MM.1S (cell line): ENCODE results near the gene MPO.

ENCODE experiments used
- DNase-seq: peaks from one replicate; pipeline ENCODE4 v3.0.0-alpha.2; 2015
- H2AFZ ChIP-seq: fragments of 300-600 bp; sonication (generic); 2 replicates; pipeline ENCODE4 v1.6.0; 2016; ENCODE audit warnings: antibody characterized with exemption, low read length
- H3F3A ChIP-seq: fragments of 300-600 bp; sonication (generic); 2 replicates; pipeline ENCODE4 v1.6.1; 2016; ENCODE audit warnings: mild to moderate bottlenecking, antibody characterized with exemption, low read length, moderate library complexity, mixed read lengths; ENCODE audit not compliant: insufficient read depth
- H3K27ac ChIP-seq: fragments of 300-600 bp; sonication (generic); 2 replicates; pipeline ENCODE4 v1.5.1; 2016; ENCODE audit warnings: mild to moderate bottlenecking, low read length
- H3K27me3 ChIP-seq: fragments of 300-600 bp; sonication (generic); replicated peaks from 2 replicates; pipeline ENCODE4 v1.6.0; 2016; ENCODE audit warnings: low read length; ENCODE audit not compliant: insufficient read depth
- H3K36me3 ChIP-seq: fragments of 300-600 bp; sonication (generic); replicated peaks from 2 replicates; pipeline ENCODE4 v1.6.1; 2016; ENCODE audit warnings: mild to moderate bottlenecking, low read length, mixed read lengths; ENCODE audit not compliant: insufficient read depth
- H3K4me1 ChIP-seq: fragments of 300-600 bp; sonication (generic); 2 replicates; pipeline ENCODE4 v1.6.1; 2016; ENCODE audit warnings: low read length, mixed read lengths
- H3K4me2 ChIP-seq: fragments of 300-600 bp; sonication (generic); 2 replicates; pipeline ENCODE4 v1.6.0; 2016; ENCODE audit warnings: low read depth, low read length
- H3K4me3 ChIP-seq: fragments of 300-600 bp; sonication (generic); 2 replicates; pipeline ENCODE4 v1.5.1; 2016; ENCODE audit warnings: low read length, mixed read lengths
- H3K79me2 ChIP-seq: fragments of 300-600 bp; sonication (generic); 2 replicates; pipeline ENCODE4 v1.6.1; 2016; ENCODE audit warnings: mixed run types, low read length, mixed read lengths
- H3K9ac ChIP-seq: fragments of 300-600 bp; sonication (generic); 2 replicates; pipeline ENCODE4 v1.6.1; 2016; ENCODE audit warnings: low read length, mixed read lengths
- H3K9me2 ChIP-seq: fragments of 300-600 bp; sonication (generic); replicated peaks from 2 replicates; pipeline ENCODE4 v1.6.1; 2016; ENCODE audit warnings: mild to moderate bottlenecking, low read length, mixed read lengths; ENCODE audit not compliant: insufficient read depth
- H3K9me3 ChIP-seq: fragments of 300-600 bp; sonication (generic); replicated peaks from 2 replicates; pipeline ENCODE4 v1.6.1; 2016; ENCODE audit warnings: mild to moderate bottlenecking, low read length, mixed read lengths; ENCODE audit not compliant: insufficient read depth
- H4K20me1 ChIP-seq: fragments of 300-600 bp; sonication (generic); 2 replicates; pipeline ENCODE4 v1.6.1; 2016; ENCODE audit warnings: mild to moderate bottlenecking, low read length, moderate library complexity, mixed read lengths; ENCODE audit not compliant: insufficient read depth
- CTCF ChIP-seq: fragments of 300-600 bp; sonication (generic); IDR thresholded peaks from 2 replicates; pipeline ENCODE4 v1.5.1; 2016; ENCODE audit warnings: antibody characterized with exemption, low read length, mixed read lengths
- EZH2 ChIP-seq: fragments of 300-600 bp; sonication (generic); optimal IDR thresholded peaks from 2 replicates; pipeline ENCODE3; 2017; ENCODE audit warnings: low read depth, mild to moderate bottlenecking, antibody characterized with exemption, low read length, mixed read lengths
- EZH2phosphoT487 ChIP-seq: fragments of 300-600 bp; sonication (generic); IDR thresholded peaks from 2 replicates; pipeline ENCODE4 v1.6.1; 2018; ENCODE audit warnings: antibody characterized with exemption, low read length

The MPO gene

DNA sequence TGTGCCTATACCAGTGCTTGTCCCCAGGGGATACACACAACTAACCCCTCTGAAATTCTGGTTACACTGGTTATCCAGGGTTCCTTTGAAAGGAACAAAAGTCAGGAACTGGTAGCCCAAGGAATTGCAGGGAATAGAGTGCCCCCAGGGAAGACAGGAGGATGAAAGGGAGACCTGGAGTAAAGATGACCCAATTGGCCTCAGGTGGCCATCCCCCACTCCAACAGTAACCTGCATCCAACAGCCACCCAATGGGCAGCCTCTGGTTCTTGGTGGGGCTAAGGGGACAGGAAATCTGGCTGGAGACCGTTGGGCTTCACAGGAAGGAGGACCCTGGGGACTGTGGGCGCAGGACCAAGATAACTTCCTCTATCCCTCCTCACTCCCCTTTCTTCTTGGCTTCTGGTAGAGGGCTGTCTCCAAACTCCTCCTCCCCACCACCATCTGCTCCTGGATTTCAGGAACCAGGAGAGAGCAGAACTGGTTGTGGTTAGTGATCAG lies 826 bp upstream of the MPO start:
- H2AFZ ChIP-seq: no peak overlapping the region
- no peaks in the 10 kb centered on the region for H3K36me3 ChIP-seq
- no peaks in the 10 kb centered on the region for H3F3A ChIP-seq
- DNase-seq: no peak
- no peaks in the 10 kb centered on the region for H3K79me2 ChIP-seq
- no peak overlapping the region for H3K4me3 ChIP-seq
- H3K4me1 ChIP-seq: no peaks in the 10 kb centered on the region
- H3K27ac ChIP-seq: no peak overlapping the region
- no peaks in the 10 kb centered on the region for H3K9me3 ChIP-seq
- peaks cover 35% of the 10 kb centered on the region for H3K27me3 ChIP-seq
- no peak overlapping the region for H3K4me2 ChIP-seq
- TF ChIP-seq CTCF: no peak
- TF ChIP-seq EZH2: no peak
- TF ChIP-seq EZH2phosphoT487: no peak
- no peaks in the 10 kb centered on the region for H4K20me1 ChIP-seq
- no peaks in the 10 kb centered on the region for H3K9me2 ChIP-seq
- H3K9ac ChIP-seq: no peak overlapping the region

DNA sequence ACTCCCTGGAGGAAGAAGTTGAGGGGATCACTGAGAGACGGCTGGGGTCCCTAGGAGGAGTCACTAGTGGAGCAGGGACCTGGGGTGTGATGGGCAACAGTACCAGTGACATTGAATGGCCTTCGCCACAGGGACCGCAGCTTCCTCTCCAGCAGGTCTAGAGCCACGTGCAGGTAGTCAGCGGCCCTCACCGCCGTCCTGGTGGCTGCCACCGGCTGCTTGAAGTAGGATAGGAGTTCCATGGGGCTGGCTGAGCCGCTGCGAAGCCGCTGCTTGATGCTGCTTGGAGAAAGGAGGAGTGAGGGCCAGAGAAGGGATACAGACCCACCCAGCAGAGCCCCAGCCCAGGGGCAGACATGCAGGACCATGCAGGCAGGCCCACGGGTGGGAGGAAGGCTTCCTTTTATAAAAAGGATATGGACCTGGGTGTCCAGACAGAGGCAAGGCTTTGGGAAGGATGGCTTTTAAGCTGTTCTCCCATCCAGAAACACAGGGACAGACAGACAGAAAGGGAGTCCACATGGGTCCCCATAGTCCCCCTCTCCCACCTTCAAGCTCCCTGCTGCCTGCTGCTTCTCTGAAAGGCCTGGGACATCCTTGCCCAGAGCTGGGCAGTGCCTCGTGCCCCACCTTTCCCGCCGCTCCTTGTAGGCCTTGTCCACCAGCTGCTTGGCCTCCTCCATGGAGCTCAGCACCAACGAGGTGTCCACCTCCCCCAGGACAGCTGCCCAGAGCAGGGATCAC lies 827 bp downstream of the MPO start:
- no peaks in the 10 kb centered on the region for H3F3A ChIP-seq
- TF ChIP-seq EZH2 (no peak), EZH2phosphoT487 (no peak), CTCF (no peak)
- H3K4me1 ChIP-seq: no peaks in the 10 kb centered on the region
- H3K79me2 ChIP-seq: no peaks in the 10 kb centered on the region
- H3K4me3 ChIP-seq: no peak overlapping the region
- H3K4me2 ChIP-seq: no peak overlapping the region
- H3K27ac ChIP-seq: no peak overlapping the region
- no peaks in the 10 kb centered on the region for H3K36me3 ChIP-seq
- H3K9me2 ChIP-seq: no peaks in the 10 kb centered on the region
- H2AFZ ChIP-seq: no peak overlapping the region
- DNase-seq: peak; percentile 38
- peaks cover 48% of the 10 kb centered on the region for H3K27me3 ChIP-seq
- H4K20me1 ChIP-seq: no peaks in the 10 kb centered on the region
- H3K9me3 ChIP-seq: no peaks in the 10 kb centered on the region
- no peak overlapping the region for H3K9ac ChIP-seq

DNA sequence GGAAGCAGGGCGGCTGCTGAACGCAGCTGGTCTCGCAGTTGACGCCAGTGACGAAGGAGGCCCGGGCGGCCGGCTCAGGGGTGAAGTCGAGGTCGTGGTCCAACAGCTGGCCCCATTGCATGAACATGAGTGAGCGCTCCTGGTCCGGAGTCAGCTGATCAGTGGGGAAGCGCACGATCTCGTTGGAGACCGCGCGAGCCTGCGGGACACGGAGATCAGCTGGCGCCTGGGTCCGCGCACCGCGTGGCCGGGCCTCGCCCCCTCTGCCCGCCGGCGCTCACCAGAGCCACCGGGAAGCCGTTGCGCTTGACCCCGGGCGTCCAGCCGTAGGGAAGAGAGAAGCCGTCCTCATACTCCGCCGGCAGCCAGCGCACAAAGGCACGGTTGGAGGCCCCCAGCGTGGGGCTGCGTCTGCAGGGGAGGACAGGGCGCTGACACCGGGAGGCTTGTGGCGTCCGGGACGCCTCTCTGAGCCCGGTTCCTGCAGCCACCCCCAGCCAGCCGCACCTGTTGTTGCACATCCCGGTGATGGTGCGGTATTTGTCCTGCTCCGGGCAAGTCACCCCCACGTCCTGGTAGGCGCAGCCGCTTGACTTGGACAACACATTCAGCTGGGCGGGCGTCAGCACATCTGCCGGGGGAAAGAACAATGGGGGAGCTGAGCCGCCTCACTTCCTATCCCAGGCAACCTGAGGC lies 1.6 kb downstream of the MPO start:
- no peak overlapping the region for H3K27ac ChIP-seq
- H3F3A ChIP-seq: no peaks in the 10 kb centered on the region
- TF ChIP-seq EZH2 (no peak), EZH2phosphoT487 (no peak), CTCF (no peak)
- no peaks in the 10 kb centered on the region for H3K36me3 ChIP-seq
- no peaks in the 10 kb centered on the region for H3K9me3 ChIP-seq
- no peaks in the 10 kb centered on the region for H3K79me2 ChIP-seq
- H3K27me3 ChIP-seq: peaks cover 52% of the 10 kb centered on the region
- no peak overlapping the region for H2AFZ ChIP-seq
- H3K4me1 ChIP-seq: no peaks in the 10 kb centered on the region
- no peaks in the 10 kb centered on the region for H4K20me1 ChIP-seq
- H3K9ac ChIP-seq: no peak overlapping the region
- no peaks in the 10 kb centered on the region for H3K9me2 ChIP-seq
- no peak for DNase-seq
- no peak overlapping the region for H3K4me2 ChIP-seq
- H3K4me3 ChIP-seq: no peak overlapping the region
